Left hindlimb (tissue), 1 donor: ENCODE data around the gene ADCY9.
A peak's percentile ranks its signal among the peaks of the same experiment; 100 is the strongest.
"Not testable (repeated sequence)": the region's sequence is repeated elsewhere in the genome, so short reads cannot be mapped to it uniquely, and the experiment has no call there.

Experiments
- DNase-seq: peaks from one replicate; pipeline ENCODE4 v3.0.0-alpha.2; 2018

The ADCY9 gene

GRCh38 chr16:3948378-3948995 lies 167.8 kb downstream of the ADCY9 start:
- no peak for DNase-seq

- no peak for DNase-seq
Observed at GRCh38 chr16:3946604-3947180, 169.6 kb downstream of the ADCY9 start.

GRCh38 chr16:3945751-3946603 lies 170.3 kb downstream of the ADCY9 start:
- peak; percentile 85 for DNase-seq

- DNase-seq = not testable (repeated sequence)
Observed at GRCh38 chr16:3944457-3944856, 171.8 kb downstream of the ADCY9 start.

- DNase-seq = not testable (repeated sequence)
Observed at GRCh38 chr16:3942146-3942545, 174.1 kb downstream of the ADCY9 start.

- peak; percentile 83 for DNase-seq
Observed at GRCh38 chr16:3938843-3939624, 177.2 kb downstream of the ADCY9 start.

GRCh38 chr16:3938471-3938842 lies 177.8 kb downstream of the ADCY9 start:
- DNase-seq = no peak

- no peak for DNase-seq
Observed at GRCh38 chr16:3937066-3937875, 179.0 kb downstream of the ADCY9 start.

GRCh38 chr16:3935921-3936320 lies 180.3 kb downstream of the ADCY9 start:
- DNase-seq = no peak

- DNase-seq = no peak
Observed at GRCh38 chr16:3934491-3935181, 181.6 kb downstream of the ADCY9 start.

- DNase-seq = not testable (repeated sequence)
Observed at GRCh38 chr16:3927147-3927546, 189.1 kb downstream of the ADCY9 start.

GRCh38 chr16:3924763-3925162 lies 191.5 kb downstream of the ADCY9 start:
- no peak for DNase-seq

GRCh38 chr16:3922241-3922640 lies 194.0 kb downstream of the ADCY9 start:
- no peak for DNase-seq

- no peak for DNase-seq
Observed at GRCh38 chr16:3920206-3920605, 196.0 kb downstream of the ADCY9 start.

GRCh38 chr16:3919413-3919812 lies 196.8 kb downstream of the ADCY9 start:
- DNase-seq = no peak

- no peak for DNase-seq
Observed at GRCh38 chr16:3915426-3916260, 200.6 kb downstream of the ADCY9 start.

- DNase-seq = no peak
Observed at GRCh38 chr16:3912897-3913296, 203.3 kb downstream of the ADCY9 start.
